Adipose tissue (tissue), 3 donors: ENCODE measurements around the gene XYLT1. TPM values are rescaled to one million over a fixed set of nuclear protein-coding genes. Genes with fewer than 3 reads are reported as not detected.
"Not testable (repeated sequence)": the region's sequence is repeated elsewhere in the genome, so short reads cannot be mapped to it uniquely, and the experiment has no call there.

Experiments used
- H3K27ac ChIP-seq: one replicate; pipeline ENCODE4 v1.5.1; 2013; ENCODE audit warnings: low read depth, low read length
- WGBS, 3 donors: extraction: QIAGEN DNeasy Blood & Tissue Kit; methylation state at CpG; one replicate each; pipeline ENCODE4 v1.1.7; 2013; 5-methylcytosine and 5-hydroxymethylcytosine counted together
- polyA plus RNA-seq, 3 donors: library from polyadenylated mRNA; stranded (reverse); fragments of 200-250 nt; gene quantifications; one replicate each; pipeline ENCODE4 v1.2.3, GENCODE V29; 2013
- donor health status: healthy with polysubstance abuse.
- donor health status: Bipolar disorder and iron deficiency.
- donor health status: healthy.

Gene XYLT1, protein sequence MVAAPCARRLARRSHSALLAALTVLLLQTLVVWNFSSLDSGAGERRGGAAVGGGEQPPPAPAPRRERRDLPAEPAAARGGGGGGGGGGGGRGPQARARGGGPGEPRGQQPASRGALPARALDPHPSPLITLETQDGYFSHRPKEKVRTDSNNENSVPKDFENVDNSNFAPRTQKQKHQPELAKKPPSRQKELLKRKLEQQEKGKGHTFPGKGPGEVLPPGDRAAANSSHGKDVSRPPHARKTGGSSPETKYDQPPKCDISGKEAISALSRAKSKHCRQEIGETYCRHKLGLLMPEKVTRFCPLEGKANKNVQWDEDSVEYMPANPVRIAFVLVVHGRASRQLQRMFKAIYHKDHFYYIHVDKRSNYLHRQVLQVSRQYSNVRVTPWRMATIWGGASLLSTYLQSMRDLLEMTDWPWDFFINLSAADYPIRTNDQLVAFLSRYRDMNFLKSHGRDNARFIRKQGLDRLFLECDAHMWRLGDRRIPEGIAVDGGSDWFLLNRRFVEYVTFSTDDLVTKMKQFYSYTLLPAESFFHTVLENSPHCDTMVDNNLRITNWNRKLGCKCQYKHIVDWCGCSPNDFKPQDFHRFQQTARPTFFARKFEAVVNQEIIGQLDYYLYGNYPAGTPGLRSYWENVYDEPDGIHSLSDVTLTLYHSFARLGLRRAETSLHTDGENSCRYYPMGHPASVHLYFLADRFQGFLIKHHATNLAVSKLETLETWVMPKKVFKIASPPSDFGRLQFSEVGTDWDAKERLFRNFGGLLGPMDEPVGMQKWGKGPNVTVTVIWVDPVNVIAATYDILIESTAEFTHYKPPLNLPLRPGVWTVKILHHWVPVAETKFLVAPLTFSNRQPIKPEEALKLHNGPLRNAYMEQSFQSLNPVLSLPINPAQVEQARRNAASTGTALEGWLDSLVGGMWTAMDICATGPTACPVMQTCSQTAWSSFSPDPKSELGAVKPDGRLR
- polyA plus RNA-seq = 10 to 100 TPM in 1 of 3 donors, 1 to 10 TPM in 2; 2.4 to 10.1 (median 5.7) TPM

DNA sequence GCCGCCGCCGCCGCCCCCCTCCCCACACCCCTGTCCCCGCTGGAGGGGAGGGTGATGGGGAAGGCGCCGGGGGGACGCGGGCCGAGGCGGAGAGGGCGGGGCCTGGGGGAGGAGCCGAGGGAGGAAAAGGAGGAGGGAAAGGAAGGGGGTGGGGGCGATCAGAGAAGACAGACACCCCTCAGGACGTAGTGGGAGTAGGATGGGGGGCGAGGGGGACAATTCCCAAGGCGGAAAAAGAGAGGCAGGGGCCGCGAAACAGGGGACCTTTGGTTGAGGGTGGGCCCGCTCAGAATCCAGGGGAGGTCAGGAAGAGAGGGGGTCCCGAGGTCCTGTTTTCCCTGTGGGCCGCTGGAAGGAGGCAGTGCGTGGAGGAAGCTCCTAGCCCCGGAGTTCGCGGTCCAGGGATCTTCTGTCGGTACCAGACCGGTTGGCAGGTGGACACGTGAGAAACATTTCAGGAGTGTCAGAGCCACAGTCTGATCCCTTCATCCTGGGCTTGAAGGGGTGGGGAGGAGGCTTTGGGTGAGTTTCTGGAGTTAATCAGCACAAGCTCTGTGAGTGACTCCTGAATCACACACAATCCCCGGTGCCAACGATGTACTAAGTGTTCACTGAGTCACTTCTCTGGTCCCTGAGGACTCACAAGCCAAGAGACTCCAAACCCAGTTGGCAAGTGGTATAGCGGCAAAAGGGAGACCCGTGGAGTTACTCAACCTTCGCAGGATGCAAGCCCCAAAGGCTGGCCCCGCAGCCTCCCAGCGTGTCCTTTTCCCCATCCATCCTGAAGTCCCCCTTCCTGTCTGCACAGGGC, at the start of gene XYLT1:
Gene XYLT1, minus strand, starts transcription at position 53 of the 811 bp plus-strand sequence. CDS start 164 bp downstream, outside the sequence.
- 6 to 12% (median 10%) methylated on average over 25 to 32 of the region's 36 CpGs for WGBS, 3 donors
- peak within 1 kb of the TSS; percentile 13 for H3K27ac ChIP-seq

DNA sequence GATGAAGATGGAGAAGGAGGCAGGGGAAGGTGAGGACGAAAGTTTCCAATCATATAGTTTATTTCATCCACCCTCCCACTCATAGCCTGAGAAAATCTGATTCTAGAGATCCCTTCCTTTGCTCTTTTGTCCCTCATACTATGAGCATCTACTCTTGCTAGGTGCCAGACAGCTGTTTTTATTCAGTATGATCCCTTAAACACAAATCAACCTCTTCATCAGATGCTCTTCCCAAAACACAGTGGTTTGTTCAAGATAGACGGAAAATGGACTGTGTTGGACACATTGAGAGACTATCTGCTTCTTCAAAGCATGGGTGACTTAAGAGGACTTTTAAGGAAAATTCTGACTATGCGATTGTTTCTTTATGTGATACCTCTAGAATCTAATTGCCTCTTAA, 49.4 kb upstream of the XYLT1 start:
- WGBS, 3 donors = 50 to 75% (median 62%) methylated on average over 3 of the region's 3 CpGs
- no peak overlapping the region for H3K27ac ChIP-seq

DNA sequence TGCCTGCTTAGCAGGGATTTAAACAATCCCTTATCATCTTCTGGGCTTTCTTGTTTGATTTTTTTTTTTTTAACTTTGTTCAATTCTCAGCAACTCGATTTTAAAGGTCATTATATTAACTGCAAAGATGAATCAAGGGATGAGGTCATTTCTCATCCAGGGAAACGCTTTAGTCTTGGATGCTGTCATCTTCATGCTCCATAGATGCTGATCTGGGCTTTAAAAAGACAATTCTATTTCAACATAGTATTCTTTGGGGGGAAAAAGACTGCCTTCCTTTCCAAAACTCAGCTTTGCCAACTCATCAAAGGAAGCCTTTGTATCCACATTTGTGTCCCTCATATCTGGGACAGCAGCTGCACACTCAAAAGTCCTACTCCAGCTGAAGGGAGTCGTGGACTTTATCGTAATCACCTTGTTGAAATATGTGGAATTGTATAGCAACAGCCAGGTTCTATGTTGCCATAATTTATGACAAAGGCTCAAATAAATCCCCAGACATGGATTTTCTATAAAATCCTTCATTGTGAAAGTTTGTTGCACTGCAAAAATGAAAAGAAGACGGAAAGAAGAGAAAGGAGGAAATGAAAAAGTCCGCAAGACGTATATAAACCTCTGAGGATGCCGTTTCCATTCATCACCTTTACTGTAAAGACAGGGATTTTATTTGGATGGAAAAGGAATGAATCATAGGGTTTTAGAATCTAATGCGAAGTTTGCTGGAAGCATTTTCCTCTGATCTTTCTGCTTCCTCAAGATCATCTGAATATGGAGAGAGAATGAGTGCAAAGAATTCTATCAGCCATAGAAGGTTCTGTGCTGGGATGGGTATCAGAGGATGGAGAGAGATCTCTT, 48.6 kb upstream of the XYLT1 start:
- 59 to 70% (median 59%) methylated on average over 9 of the region's 9 CpGs for WGBS, 3 donors
- no peak overlapping the region for H3K27ac ChIP-seq

DNA sequence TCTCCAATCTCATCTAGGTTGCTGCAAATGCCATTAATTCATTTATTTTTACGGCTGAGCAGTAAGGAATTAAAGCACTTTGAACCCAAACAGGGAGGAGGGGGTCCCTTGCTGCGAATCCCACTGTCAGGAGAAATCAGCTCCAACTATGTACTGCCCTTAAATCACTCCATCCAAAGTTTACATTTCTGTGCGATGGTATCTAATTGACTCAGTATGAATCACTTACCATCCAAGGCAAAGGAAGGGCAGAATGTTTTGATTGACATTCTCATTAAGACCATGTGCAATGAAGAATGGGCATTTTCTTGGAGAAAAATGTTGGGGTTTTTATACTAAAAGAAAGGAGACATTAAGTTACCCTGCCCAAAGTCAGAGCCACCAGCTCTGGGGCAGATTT, 47.7 kb upstream of the XYLT1 start:
- 49 to 69% (median 59%) methylated on average over 3 of the region's 3 CpGs for WGBS, 3 donors
- no peak overlapping the region for H3K27ac ChIP-seq

DNA sequence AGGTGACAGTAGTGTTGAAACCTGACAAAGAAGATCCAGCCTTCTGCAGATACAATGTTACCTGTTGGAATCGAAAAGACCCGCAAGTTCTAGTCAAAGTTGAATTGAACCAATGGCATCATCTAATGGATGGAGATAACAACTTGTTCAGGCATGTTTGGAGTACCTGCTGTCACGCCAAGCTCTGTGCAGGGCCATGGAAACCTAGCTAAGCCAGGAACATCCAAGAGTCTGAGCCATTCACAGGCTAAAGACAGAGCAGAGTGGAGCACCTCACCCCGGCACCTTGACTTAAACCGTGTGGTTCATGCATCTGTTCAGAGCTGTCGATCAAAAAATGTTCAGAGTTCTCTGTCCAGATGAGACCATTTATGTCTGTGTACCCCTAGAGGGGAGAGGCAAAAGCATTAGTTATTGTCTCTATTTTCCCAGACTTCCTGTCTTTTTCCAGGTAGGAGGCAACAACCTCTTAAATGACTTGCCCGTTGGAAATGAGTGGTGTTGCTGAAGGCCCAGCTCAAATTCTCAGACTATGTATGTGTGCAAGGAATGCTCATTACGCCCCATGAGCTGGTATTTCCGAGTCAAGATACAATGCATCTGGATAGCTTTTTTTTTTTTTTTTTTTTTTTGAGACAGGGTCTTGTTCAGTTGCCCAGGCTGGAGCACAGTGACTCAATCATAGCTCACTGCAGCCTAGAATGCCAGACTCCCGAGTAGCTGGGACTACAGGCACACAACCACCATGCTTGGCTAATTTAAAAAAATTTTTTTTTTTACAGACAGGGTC, 44.9 kb upstream of the XYLT1 start:
- 77 to 89% (median 87%) methylated on average over 10 of the region's 10 CpGs for WGBS, 3 donors
- H3K27ac ChIP-seq = no peak overlapping the region

DNA sequence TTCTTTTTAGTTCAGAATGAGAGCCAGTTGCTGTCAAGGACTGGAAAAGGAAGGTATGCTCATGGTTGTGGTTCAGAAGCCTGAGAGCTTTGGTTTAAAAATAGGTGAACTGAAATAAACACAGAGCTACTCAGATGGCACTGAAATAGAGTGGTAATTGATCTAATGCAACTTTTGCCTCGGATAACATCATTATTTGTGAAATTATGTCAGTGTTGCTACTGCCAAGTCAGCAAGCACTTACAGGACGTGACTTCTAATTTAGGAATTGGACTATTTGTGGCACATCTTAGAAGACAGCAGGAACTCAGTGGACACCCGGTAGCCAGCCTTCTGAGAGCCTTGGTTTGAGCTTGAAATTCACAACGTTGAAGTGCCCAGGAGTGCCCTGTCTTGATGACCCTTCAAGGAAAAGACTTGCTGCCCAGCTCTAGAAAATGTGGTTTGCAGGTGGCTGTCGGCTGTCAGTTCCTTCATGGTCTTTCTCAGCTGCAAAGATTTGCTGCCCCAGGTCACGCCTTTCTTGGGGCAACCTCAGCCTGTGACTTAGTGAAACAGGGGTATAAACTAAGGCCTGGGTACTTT, 42.0 kb upstream of the XYLT1 start:
- no peak overlapping the region for H3K27ac ChIP-seq
- WGBS, 3 donors = 47 to 54% (median 52%) methylated on average over 6 of the region's 6 CpGs

DNA sequence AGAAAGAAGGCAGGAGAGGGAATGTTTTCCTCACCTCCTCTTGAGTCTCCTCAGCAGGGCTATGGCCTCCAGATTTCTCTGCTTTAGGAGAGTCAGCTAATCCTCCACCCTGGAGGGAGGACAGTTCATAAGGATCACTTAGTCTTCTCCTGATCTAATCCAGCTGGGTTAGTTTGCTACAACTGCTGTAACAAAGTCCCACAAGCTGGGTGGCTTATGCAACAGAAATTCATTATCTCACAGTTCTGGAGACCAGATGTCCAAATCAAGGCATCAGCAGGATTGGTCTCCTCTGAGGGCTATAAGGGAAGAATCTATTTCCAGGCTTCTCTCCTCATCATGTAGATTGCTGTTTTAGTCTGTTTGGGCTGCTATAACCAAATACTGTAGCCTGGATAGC, 40.6 kb upstream of the XYLT1 start:
- no peak overlapping the region for H3K27ac ChIP-seq

DNA sequence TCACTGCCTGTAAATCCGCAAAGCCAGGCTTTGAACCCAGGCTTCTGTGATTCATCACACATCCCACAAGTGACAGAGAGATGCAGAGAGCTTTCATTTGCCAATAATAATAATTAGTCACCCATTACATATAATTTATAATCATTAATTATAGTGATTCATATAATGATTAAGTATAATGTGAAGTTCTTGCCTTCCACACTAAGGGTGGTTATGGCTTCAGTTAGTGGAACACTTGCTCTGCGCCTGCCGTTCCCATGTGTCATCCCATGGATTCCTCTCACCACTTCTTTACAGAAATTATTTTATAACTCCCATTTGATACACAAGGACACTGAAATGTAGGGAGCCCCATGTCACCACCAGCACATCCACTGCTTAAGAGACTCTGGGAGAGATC, 39.8 kb upstream of the XYLT1 start:
- 85 to 87% (median 87%) methylated on average over 3 of the region's 3 CpGs for WGBS, 3 donors
- no peak overlapping the region for H3K27ac ChIP-seq

DNA sequence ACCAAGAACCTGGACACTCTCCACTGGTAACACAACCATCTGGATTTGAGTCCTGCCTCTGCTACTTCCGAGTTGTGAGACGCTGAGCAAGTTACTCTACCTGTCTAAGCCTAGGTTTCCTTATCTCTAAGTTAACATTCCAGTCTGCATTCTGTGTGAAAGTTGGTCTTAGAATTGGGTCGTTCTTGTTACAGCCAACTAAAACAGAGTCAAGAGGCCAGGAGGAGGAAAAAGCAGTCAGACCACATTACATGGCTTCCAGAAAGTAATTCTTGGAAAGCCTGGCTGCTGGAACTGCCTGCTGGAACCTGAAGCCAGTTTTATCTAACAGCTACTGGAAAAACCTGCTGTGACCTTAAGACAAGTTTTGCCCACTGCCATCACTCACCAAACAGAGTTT, 38.4 kb upstream of the XYLT1 start:
- no peak overlapping the region for H3K27ac ChIP-seq
- 56 to 79% (median 61%) methylated on average over 3 of the region's 3 CpGs for WGBS, 3 donors

DNA sequence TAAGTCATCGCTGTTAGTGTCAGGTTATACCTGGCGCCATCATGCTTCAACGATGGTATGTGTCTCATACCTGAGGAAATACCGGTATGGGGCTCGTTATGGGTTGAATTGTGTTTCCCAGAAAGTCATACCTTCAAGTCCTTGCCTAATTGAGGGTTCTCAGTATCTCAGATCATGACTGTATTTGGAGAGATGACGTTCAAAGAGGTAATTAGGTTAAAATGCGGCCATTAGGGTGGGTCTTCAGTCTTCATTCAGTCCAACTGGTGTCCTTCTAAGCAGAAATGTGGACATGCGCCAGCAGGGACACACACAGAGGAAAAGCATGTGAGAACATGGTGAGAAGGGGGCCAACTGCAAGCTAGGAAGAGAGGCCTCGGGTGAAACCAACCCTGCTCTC, 37.5 kb upstream of the XYLT1 start:
- WGBS, 3 donors = 82 to 94% (median 89%) methylated on average over 9 of the region's 9 CpGs
- no peak overlapping the region for H3K27ac ChIP-seq

DNA sequence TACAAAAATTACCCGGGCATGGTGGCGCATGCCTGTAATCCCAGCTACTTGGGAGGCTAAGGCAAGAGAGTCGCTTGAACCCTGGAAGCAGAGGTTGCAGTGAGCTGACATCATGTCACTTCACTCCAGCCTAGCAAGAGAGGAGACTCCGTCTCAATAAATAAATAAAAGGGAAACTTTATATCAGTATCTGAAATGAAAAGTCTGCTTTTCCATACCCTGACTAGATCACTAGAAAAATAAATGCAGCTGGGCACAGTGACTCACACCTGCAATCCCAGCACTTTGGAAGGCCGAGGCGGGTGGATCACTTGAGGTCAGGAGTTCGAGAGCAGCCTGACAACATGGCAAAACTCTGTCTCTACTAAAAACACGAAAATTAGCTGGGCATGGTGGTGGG, 36.8 kb upstream of the XYLT1 start:
- WGBS, 3 donors = 73 to 87% (median 77%) methylated on average over 8 of the region's 8 CpGs
- not testable (repeated sequence) for H3K27ac ChIP-seq

DNA sequence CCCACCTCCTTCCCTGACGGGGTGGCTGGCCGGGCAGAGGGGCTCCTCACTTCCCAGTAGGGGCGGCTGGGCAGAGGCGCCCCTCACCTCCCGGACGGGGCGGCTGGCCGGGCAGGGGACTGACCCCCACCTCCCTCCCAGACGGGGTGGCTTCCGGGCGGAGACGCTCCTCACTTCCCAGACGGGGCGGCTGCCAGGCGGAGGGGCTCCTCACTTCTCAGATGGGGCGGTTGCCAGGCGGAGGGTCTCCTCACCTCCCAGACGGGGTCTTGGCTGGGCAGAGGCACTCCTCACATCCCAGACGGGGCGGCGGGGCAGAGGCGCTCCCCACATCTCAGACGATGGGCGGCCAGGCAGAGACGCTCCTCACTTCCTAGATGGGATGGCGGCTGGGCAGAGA, 35.1 kb upstream of the XYLT1 start:
- H3K27ac ChIP-seq = not testable (repeated sequence)
- WGBS, 3 donors = 94 to 99% (median 95%) methylated on average over 11 to 22 of the region's 26 CpGs

DNA sequence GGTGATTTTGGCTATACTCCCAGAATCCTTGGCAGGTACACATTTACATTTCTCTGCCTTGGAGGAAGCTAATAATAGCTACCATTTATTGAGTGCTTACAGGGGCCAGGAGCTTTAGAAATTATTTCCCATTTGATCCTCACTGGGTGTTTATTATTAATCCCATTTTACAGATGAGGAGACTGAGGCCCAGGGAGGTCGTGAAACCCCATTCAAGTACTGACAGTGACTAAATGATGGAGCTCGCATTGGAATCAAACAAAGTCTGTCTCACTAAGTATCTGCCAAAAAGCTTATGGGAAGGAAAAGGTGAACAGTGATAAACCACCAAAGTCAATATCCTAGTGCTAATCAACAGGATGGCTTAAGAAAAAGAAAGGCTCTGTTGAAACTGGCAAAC, 33.3 kb upstream of the XYLT1 start:
- WGBS, 3 donors = 78 to 79% (median 78%) methylated on average over 2 of the region's 2 CpGs
- no peak overlapping the region for H3K27ac ChIP-seq

DNA sequence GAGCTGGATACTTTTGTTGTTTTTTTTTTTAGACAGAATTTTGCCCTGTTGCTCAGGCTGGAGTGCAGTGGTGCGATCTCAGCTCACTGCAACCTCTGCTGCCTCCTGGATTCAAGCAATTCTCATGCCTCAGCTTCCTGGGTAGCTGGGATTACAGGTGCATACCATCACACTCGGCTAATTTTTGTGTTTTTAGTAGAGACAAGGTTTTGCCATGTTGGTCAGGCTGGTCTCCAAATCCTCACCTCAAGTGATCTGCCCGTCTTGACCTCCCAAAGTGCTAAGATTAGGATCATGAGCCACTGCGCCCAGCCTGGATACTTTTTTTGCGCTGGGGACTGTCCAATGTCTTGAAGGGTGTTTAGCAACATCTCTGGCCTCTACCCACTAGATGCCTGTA, 32.6 kb upstream of the XYLT1 start:
- WGBS, 3 donors = 75 to 86% (median 80%) methylated on average over 5 of the region's 5 CpGs
- no peak overlapping the region for H3K27ac ChIP-seq

DNA sequence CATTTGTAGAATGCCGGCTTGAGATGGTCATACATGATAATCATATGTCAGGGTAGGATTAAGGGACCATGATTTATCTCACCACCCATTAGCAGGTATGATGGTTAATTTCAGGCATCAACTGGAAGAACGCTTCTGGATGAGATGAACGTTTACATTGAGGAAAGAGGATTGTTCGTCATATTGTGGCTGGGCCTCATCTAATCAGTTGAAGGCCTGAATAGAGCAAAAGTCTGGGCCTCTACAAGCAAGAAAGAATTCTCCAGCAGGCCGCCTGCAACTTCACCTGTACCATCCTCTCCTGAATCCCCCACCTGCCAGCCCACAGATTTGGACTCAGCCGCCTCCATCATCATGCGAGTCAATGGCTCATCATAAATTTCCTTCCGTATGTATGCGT, 30.6 kb upstream of the XYLT1 start:
- WGBS, 3 donors = 81 to 85% (median 84%) methylated on average over 9 of the region's 9 CpGs
- H3K27ac ChIP-seq = no peak overlapping the region

DNA sequence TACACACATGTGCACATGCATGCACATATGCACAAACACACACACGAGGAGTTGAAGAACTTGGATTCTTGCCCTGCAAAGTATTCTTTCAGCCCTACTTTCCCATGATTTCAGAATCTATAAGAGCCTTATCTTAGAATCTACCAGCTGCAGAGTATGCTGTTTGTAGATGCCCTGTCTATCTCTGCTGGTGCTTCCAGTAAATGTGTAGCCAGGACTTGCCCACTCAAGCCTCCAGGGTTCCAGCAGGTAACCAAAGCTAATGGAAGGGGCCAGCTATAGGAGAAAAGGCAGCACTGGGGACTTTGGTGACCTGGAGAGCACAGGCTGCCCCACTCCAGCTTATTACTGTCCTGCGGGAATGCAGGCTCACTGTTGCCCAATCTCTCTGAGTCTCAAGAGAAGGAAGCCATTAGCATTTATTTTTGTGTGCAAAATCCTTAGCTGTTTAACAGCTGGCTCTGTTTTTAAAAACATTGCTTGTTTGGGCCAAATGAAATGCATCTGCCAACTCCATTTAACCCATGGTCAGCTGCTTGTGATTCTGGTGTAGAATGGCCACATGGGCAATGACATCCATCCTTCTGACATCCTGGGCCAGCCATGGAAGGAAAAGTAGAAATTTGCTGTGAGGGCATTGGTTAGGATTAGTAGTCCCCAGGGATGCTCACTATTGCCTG, 28.6 kb upstream of the XYLT1 start:
- WGBS, 3 donors = 27 to 64% (median 44%) methylated on average over 2 of the region's 2 CpGs
- H3K27ac ChIP-seq = no peak overlapping the region
